ENCODE data around the gene ATP8A1.

- TF ChIP-seq CTCF (conservative IDR thresholded peaks at IDR 0.05) (no peak), ZFX (IDR thresholded peaks at IDR 0.05) (no peak)
Observed at GRCh38 chr4:42605264-42605663, 51.6 kb downstream of the ATP8A1 start.
